H1 (cell line): ENCODE measurements around the gene PLEKHH2. TPM values are rescaled to one million over a fixed set of nuclear protein-coding genes. Genes with fewer than 3 reads are reported as not detected.

Source experiments
- CTCF ChIA-PET: fragments of 300-600 bp; sonication (Branson Sonifier 250); formaldehyde crosslinking; loops from one replicate; lab custom pipeline; 2021; ENCODE audit not compliant: partially characterized antibody; lab: Charles Lee
- POLR2A ChIA-PET: fragments of 300-600 bp; sonication (Branson Sonifier 250); formaldehyde crosslinking; loops from one replicate; lab custom pipeline; 2021; ENCODE audit warnings: inconsistent platforms; ENCODE audit not compliant: partially characterized antibody; lab: Charles Lee
- DNase-seq, 2 experiments: peaks; one replicate each; pipeline versions ENCODE4 v3.0.0 to v3.0.0-alpha.2; 2010 to 2022; ENCODE audit warnings: low spot score in 2 of 2, low read depth in 1 of 2, mixed read lengths in 1 of 2
- FAIRE-seq: peaks from 2 replicates; lab custom pipeline; 2011; peaks lifted over from hg19 to GRCh38; lab: Jason Lieb, UNC
- H2AFZ ChIP-seq: 2 replicates; pipeline ENCODE4 v1.8.1; 2012; ENCODE audit warnings: low read length, inconsistent platforms
- H2AK5ac ChIP-seq: 2 replicates; pipeline ENCODE4 v1.6.1; 2013; ENCODE audit warnings: low read depth, low read length
- H2BK120ac ChIP-seq: replicated peaks from 2 replicates; pipeline ENCODE3; 2013; ENCODE audit warnings: low read depth, low read length, inconsistent platforms
- H2BK12ac ChIP-seq: 2 replicates; pipeline ENCODE4 v1.6.1; 2013; ENCODE audit warnings: low read depth, low read length
- H2BK15ac ChIP-seq: 2 replicates; pipeline ENCODE4 v1.6.1; 2013; ENCODE audit warnings: low read length
- H2BK20ac ChIP-seq: 2 replicates; pipeline ENCODE4 v1.6.1; 2013; ENCODE audit warnings: low read length
- H2BK5ac ChIP-seq: 2 replicates; pipeline ENCODE4 v1.6.1; 2013; ENCODE audit warnings: low read depth, low read length
- H3K14ac ChIP-seq: 2 replicates; pipeline ENCODE4 v1.6.1; 2013; ENCODE audit warnings: inconsistent platforms; ENCODE audit not compliant: insufficient read length
- H3K18ac ChIP-seq: 2 replicates; pipeline ENCODE4 v1.6.1; 2013; ENCODE audit warnings: low read length; ENCODE audit errors: extremely low read depth
- H3K23ac ChIP-seq: 2 replicates; pipeline ENCODE4 v1.6.1; 2013; ENCODE audit warnings: inconsistent platforms; ENCODE audit not compliant: insufficient read length
- H3K23me2 ChIP-seq: 2 replicates; pipeline ENCODE4 v1.6.1; 2013; ENCODE audit warnings: low read depth, low read length
- H3K27ac ChIP-seq: 2 replicates; pipeline ENCODE4 v1.6.1; 2011; ENCODE audit warnings: low read depth, low read length, inconsistent platforms
- H3K27me3 ChIP-seq, 4 experiments: replicated peaks in 1 of 4; 1 replicate in 1 of 4; 2 replicates in 3 of 4; pipeline versions ENCODE4 v1.6.1 to v1.8.1; 2011 to 2013; ENCODE audit warnings: low read length in 3 of 4, mild to moderate bottlenecking in 3 of 4, inconsistent platforms in 2 of 4, mixed read lengths in 2 of 4, moderate library complexity in 1 of 4; ENCODE audit not compliant: control insufficient read depth in 3 of 4, insufficient read depth in 3 of 4; ENCODE audit errors: extremely low read depth in 1 of 4
- H3K36me3 ChIP-seq, 4 experiments: 2 replicates each; pipeline versions ENCODE4 v1.6.1 to v1.8.1; 2011 to 2013; ENCODE audit warnings: mild to moderate bottlenecking in 4 of 4, low read length in 3 of 4, moderate library complexity in 2 of 4, control low read depth in 1 of 4, inconsistent platforms in 1 of 4; ENCODE audit not compliant: insufficient read depth in 4 of 4, control insufficient read depth in 2 of 4
- H3K4ac ChIP-seq: replicated peaks from 2 replicates; pipeline ENCODE3; 2013; ENCODE audit warnings: low read length, low read depth, mixed read lengths, inconsistent platforms; ENCODE audit not compliant: insufficient read length
- H3K4me1 ChIP-seq, 4 experiments: replicated peaks in 1 of 4; 1 replicate in 1 of 4; 2 replicates in 3 of 4; pipeline versions ENCODE4 v1.6.1 to v1.8.1; 2011 to 2013; ENCODE audit warnings: low read length in 3 of 4, inconsistent platforms in 2 of 4, mixed read lengths in 1 of 4; ENCODE audit not compliant: insufficient read depth in 4 of 4, control insufficient read depth in 3 of 4
- H3K4me2 ChIP-seq, 2 experiments: 2 replicates each; pipeline versions ENCODE4 v1.6.1 to v1.8.1; 2011 to 2013; ENCODE audit warnings: low read depth in 2 of 2, low read length in 2 of 2, control low read depth in 1 of 2, inconsistent platforms in 1 of 2, mild to moderate bottlenecking in 1 of 2; ENCODE audit not compliant: insufficient read depth in 1 of 2
- H3K4me3 ChIP-seq, 4 experiments: fragments of 200-600, 300-600 bp in 1 of 4; sonication (generic), shearing (Covaris generic), sonication (Bioruptor Twin) in 1 of 4; 2 replicates each; pipeline versions ENCODE4 v1.5.1 to v1.8.1; 2011 to 2016; ENCODE audit warnings: low read length in 4 of 4, low read depth in 3 of 4, control low read depth in 2 of 4, inconsistent platforms in 2 of 4, mild to moderate bottlenecking in 2 of 4, mixed read lengths in 1 of 4, moderate library complexity in 1 of 4; ENCODE audit not compliant: insufficient read depth in 2 of 4; ENCODE audit errors: extremely low read depth in 1 of 4
- H3K56ac ChIP-seq: replicated peaks from 2 replicates; pipeline ENCODE3; 2013; ENCODE audit warnings: low read depth, mild to moderate bottlenecking, mixed read lengths, low read length, inconsistent platforms; ENCODE audit not compliant: insufficient read length
- H3K79me1 ChIP-seq: 2 replicates; pipeline ENCODE4 v1.6.1; 2013; ENCODE audit warnings: low read depth, low read length, control low read depth
- H3K79me2 ChIP-seq, 2 experiments: 2 replicates each; pipeline versions ENCODE4 v1.6.1 to v1.8.1; 2012 to 2013; ENCODE audit warnings: low read length in 2 of 2, mild to moderate bottlenecking in 2 of 2, inconsistent platforms in 1 of 2; ENCODE audit not compliant: insufficient read depth in 2 of 2, control insufficient read depth in 1 of 2
- H3K9ac ChIP-seq, 4 experiments: replicated peaks in 1 of 4; 1 replicate in 1 of 4; 2 replicates in 3 of 4; pipeline versions ENCODE4 v1.6.1 to v1.8.1; 2011 to 2013; ENCODE audit warnings: low read depth in 3 of 4, low read length in 3 of 4, control low read depth in 2 of 4, mild to moderate bottlenecking in 2 of 4, moderate library complexity in 2 of 4, inconsistent platforms in 1 of 4; ENCODE audit errors: extremely low read depth in 1 of 4
- H3K9me3 ChIP-seq, 2 experiments: 2 replicates each; pipeline versions ENCODE4 v1.6.1 to v1.8.1; 2012 to 2013; ENCODE audit warnings: mild to moderate bottlenecking in 2 of 2, moderate library complexity in 2 of 2, control low read depth in 1 of 2, inconsistent platforms in 1 of 2, low read depth in 1 of 2, low read length in 1 of 2, mixed read lengths in 1 of 2; ENCODE audit not compliant: insufficient read depth in 2 of 2
- H4K20me1 ChIP-seq, 2 experiments: replicated peaks in 1 of 2; 2 replicates each; pipeline versions ENCODE3 to v1.8.1; 2011 to 2013; ENCODE audit warnings: inconsistent platforms in 2 of 2, low read length in 2 of 2, mild to moderate bottlenecking in 1 of 2; ENCODE audit not compliant: insufficient read depth in 2 of 2, control insufficient read depth in 1 of 2
- H4K5ac ChIP-seq: 2 replicates; pipeline ENCODE4 v1.6.1; 2013; ENCODE audit warnings: low read length, low read depth, mixed read lengths, inconsistent platforms; ENCODE audit not compliant: insufficient read length
- H4K8ac ChIP-seq: 2 replicates; pipeline ENCODE4 v1.8.0; 2013; ENCODE audit warnings: mild to moderate bottlenecking, moderate library complexity, low read length, inconsistent platforms; ENCODE audit not compliant: insufficient read depth; ENCODE audit errors: extremely low read depth
- H4K91ac ChIP-seq: replicated peaks from 2 replicates; pipeline ENCODE3; 2013; ENCODE audit warnings: low read length, mixed read lengths, inconsistent platforms; ENCODE audit not compliant: insufficient read length
- CBX8 ChIP-seq: fragments of 300-800, 300-1000 bp; sonication (generic); IDR thresholded peaks from 2 replicates; pipeline ENCODE4 v1.7.1; 2016; ENCODE audit warnings: low read depth, low read length, borderline replicate concordance
- HDAC2 ChIP-seq, 2 experiments: fragments of 300-600 bp in 1 of 2; sonication (generic) in 1 of 2; IDR thresholded peaks; 2 replicates each; pipeline ENCODE4 v1.6.1; 2011 to 2012; ENCODE audit warnings: low read depth in 2 of 2, low read length in 2 of 2, mild to moderate bottlenecking in 2 of 2, moderate library complexity in 2 of 2, borderline replicate concordance in 1 of 2, inconsistent platforms in 1 of 2
- JUN ChIP-seq: IDR thresholded peaks from 2 replicates; pipeline ENCODE4 v1.6.1; 2011; ENCODE audit warnings: low read depth, mild to moderate bottlenecking, improper control_type of control experiment, low read length
- WGBS, 2 experiments: shearing (Covaris generic) in 1 of 2; methylation state at CpG; one replicate each; pipeline versions ENCODE4 v1.1.6 to v1.1.7; 2013 to 2015; ENCODE audit warnings: low lambda C conversion rate in 2 of 2, mixed read lengths in 2 of 2, inconsistent platforms in 1 of 2, low coverage in 1 of 2, missing lambda C conversion rate in 1 of 2; ENCODE audit not compliant: insufficient replicate concordance in 2 of 2, insufficient coverage in 1 of 2, insufficient read length in 1 of 2; ENCODE audit errors: extremely low coverage in 1 of 2, missing lambda C conversion rate in 1 of 2; 5-methylcytosine and 5-hydroxymethylcytosine counted together
- polyA plus RNA-seq, 7 experiments: library from polyadenylated mRNA; depleted of rRNA in 3 of 7; stranded (reverse) in 5 of 7; unstranded in 2 of 7; fragments of >200 nt in 5 of 7; fragments of 200-250 nt in 2 of 7; gene quantifications; 1 replicate in 5 of 7; 2 replicates in 1 of 7; 4 replicates in 1 of 7; pipeline versions ENCODE4 v1.2.1 to v1.2.3, GENCODE V29; 2011 to 2013; ENCODE audit warnings: missing spikeins in 2 of 7, mixed read lengths in 2 of 7
- total RNA-seq: library from RNA; stranded (reverse); fragmentation: NEBNext Ultra II Directional; extraction: Animal tissue kit (Norgen Biotek cat#: 25700); gene quantifications from 2 replicates; pipeline ENCODE4 v1.2.1, GENCODE V29; 2021
- TF ChIP-seq, protein P1 (sequence below): IDR thresholded peaks from 2 replicates; pipeline ENCODE4 v1.6.1; 2012; ENCODE audit warnings: inconsistent platforms

The PLEKHH2 gene
- total and polyA plus RNA-seq, 2 of the 8 experiments (the other 6 are each of a cell fraction or from before 2014, with no cell fraction given): 2.2 to 5.0 TPM

DNA sequence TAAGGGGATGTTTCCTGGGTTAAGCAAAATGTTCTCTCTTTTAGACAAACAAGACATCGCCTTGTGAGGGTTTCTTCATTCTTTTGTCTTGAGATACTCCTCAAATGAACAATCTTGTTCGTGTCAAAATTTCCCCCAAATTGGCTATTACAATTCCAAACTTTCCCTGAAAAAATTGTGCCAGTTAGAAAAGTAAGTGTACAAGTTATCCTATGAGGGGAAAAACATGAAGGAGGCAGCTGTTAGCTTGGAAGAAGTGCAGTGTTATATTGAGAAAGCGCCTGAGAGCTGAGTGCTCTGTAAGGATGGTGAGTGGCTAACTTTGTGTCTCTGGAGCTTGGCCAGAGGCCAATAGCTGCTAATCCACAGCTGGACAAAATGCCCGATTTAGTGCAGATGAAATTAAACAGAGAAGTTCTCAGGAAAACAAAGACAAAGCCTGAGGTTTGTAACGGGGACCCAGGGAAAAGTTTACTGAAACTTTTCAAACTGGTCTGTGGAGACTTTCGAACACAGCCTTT lies 14.1 kb upstream of the PLEKHH2 start:
- Histone ChIP-seq H3K36me3 (no peaks in the 10 kb centered on the region), H3K79me2 (no peaks in the 10 kb centered on the region), H3K56ac (no peak overlapping the region), H2BK120ac (no peak overlapping the region), H3K27ac (no peak overlapping the region), H4K91ac (no peak overlapping the region), H2BK15ac (no peak overlapping the region), H3K79me1 (no peaks in the 10 kb centered on the region), H4K20me1 (no peaks in the 10 kb centered on the region), H3K4me2 (no peak overlapping the region), H3K14ac (no peak overlapping the region), H3K9ac (no peak overlapping the region), H3K4ac (no peak overlapping the region), H3K23me2 (no peaks in the 10 kb centered on the region), H4K5ac (no peak overlapping the region), H3K4me3 (no peak overlapping the region), H2BK20ac (no peak overlapping the region), H3K27me3 (no peaks in the 10 kb centered on the region), H3K9me3 (no peaks in the 10 kb centered on the region), H4K8ac (no peak overlapping the region), H2BK12ac (no peak overlapping the region), H2AFZ (peak overlapping the region; percentile 49; the same call in 1 of the 2 replicates), H3K23ac (no peak overlapping the region), H3K18ac (no peak overlapping the region), H2BK5ac (no peak overlapping the region), H2AK5ac (no peak overlapping the region), H3K4me1 (no peaks in the 10 kb centered on the region)
- 93% methylated on average over 6 of the region's 6 CpGs; no CpG with 5 or more reads in 1 of the 2 experiments for WGBS, 2 experiments
- ChIA-PET POLR2A (no interaction called here), CTCF (interaction anchor here (1.5 to 1.8 kb wide), 2 partner anchors 11 to 14 kb away, joined by 3 to 4 read pairs; no protein-coding TSS in a partner anchor)
- FAIRE-seq (no peak), DNase-seq (no peak)
- TF ChIP-seq HDAC2 (IDR thresholded peaks at IDR 0.05; ENCODE audit: borderline replicate concordance in 1 of 2, low read depth in 2 of 2, low read length in 2 of 2): no peak
- no peak for TF ChIP-seq JUN
- no peak for TF ChIP-seq CBX8
- TF ChIP-seq, protein P1, sequence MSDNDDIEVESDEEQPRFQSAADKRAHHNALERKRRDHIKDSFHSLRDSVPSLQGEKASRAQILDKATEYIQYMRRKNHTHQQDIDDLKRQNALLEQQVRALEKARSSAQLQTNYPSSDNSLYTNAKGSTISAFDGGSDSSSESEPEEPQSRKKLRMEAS: no peak
